ENCODE results near the gene MYO9B. TPM values are rescaled to one million over a fixed set of nuclear protein-coding genes. Genes with fewer than 3 reads are reported as not detected.

MYO9B gene
- total RNA-seq, 4 donors from 2014 or later = 72.0 to 158 (median 82.8) TPM

DNA sequence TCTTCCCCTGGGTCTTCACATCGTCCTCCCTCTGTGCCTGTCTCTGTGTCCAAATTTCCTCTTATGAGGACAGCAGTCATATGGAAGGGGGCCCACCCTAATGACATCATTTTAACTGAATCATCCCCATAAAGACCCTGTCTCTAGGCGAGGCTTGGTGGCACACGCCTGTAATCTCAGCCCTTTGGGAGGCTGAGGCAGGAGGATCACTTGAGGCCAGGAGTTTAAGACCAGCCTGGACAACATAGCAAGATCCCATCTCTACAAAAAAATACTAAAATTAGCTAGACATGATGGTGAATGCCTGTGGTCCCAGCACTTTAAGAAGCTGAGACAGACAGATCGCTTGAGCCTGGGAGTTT, 4.8 kb downstream of the MYO9B start:
- TF ChIP-seq, protein P1, sequence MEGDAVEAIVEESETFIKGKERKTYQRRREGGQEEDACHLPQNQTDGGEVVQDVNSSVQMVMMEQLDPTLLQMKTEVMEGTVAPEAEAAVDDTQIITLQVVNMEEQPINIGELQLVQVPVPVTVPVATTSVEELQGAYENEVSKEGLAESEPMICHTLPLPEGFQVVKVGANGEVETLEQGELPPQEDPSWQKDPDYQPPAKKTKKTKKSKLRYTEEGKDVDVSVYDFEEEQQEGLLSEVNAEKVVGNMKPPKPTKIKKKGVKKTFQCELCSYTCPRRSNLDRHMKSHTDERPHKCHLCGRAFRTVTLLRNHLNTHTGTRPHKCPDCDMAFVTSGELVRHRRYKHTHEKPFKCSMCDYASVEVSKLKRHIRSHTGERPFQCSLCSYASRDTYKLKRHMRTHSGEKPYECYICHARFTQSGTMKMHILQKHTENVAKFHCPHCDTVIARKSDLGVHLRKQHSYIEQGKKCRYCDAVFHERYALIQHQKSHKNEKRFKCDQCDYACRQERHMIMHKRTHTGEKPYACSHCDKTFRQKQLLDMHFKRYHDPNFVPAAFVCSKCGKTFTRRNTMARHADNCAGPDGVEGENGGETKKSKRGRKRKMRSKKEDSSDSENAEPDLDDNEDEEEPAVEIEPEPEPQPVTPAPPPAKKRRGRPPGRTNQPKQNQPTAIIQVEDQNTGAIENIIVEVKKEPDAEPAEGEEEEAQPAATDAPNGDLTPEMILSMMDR (IDR thresholded peaks at IDR 0.05; ENCODE audit: low read depth) = no peak

DNA sequence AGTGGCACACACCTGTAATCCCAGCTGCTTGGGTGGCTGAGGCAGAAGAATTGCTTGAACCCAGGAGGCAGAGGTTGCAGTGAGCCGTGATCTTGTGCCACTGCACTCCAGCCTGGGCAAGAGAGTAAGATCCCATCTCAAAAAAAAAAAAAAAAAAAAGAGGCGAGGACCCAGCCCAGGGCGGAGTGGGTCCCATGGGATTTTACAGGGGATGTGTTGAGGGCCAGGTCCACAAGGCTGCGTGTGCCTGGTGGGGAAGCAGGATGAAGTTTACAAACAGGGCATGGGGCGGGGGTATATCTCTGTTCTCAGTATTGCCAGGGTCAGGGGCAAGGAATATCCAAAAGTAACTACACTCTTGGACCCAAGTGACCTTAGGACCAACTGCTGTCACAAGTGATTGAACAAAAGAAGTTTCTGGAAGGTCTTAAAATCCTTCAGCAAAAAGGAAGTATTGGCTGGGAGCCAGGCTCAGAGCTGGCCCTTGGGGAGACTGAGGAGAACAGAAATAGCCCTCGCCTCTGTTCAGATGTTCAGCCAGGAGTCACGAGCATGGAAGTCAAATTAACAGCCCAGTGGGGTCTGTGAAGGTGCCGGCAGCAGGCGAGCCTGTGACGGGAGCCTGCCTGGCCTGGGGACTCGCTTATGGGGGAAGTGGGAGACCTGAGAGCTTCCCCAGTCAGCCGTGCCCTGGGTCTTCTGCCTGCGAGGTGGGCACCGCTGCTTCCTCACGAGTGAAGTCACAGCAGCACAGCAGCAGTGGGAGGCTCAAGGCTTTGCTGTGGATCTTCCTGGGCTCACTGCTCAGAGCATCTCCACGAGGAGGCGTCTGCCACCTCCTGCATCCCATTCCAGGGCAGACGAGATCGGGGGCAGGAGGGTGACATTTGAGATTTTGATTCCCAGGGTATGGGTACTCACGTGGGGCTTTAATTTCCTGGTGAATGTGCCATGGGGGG, 6.4 kb downstream of the MYO9B start:
- TF ChIP-seq, protein P1 (IDR thresholded peaks at IDR 0.05; ENCODE audit: low read depth) = no peak

DNA sequence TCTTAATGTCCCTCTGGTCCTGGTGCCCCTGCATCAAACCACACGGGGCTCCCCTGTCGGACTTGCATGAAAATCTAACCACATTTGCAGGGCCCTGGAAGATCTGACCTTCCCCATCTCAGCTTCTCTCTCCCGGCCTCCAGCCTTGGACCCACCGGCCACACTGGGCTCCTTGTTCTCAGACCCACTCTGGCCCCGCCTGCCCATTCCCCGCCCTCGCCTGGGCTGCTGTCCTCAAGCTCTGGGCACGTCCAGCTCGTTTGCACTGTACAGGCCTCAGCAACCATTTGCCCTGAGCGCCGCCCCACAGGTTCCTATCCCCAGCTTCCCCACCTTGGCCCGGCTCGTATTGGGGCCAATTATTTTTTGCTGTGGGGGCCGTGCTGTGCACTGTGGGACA, 10.5 kb downstream of the MYO9B start:
- TF ChIP-seq, protein P1 (IDR thresholded peaks at IDR 0.05; ENCODE audit: low read depth) = no peak

- TF ChIP-seq, protein P1 (IDR thresholded peaks at IDR 0.05; ENCODE audit: low read depth) = no peak
Measured at GRCh38 chr19:17086834-17087233, 11.3 kb downstream of the MYO9B start.

DNA sequence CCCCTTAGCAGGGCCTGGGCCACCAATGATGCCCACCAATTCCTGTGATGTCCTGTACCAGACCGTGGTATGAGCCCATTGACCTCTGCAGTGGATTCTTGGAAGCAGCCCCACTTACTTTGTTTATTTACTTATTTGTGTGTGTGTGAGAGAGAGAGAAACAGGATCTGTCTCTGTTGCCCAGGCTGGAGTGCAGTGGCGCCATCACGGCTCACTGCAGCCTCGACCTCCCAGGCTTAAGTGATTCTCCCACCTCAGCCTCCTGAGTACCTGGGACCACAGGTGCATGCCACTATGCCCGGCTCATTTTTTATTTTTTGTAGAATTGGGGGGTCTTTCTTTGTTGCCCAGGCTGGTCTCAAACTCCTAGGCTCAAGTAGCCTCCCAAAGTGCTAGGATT, 13.0 kb downstream of the MYO9B start:
- TF ChIP-seq, protein P1 (IDR thresholded peaks at IDR 0.05; ENCODE audit: low read depth) = no peak

- TF ChIP-seq, protein P1 (IDR thresholded peaks at IDR 0.05; ENCODE audit: low read depth) = no peak
Measured at GRCh38 chr19:17090583-17090982, 15.0 kb downstream of the MYO9B start.

GRCh38 chr19:17091758-17092333, 16.3 kb downstream of the MYO9B start:
- TF ChIP-seq, protein P1 (IDR thresholded peaks at IDR 0.05; ENCODE audit: low read depth) = no peak

Measured in subcutaneous adipose tissue (tissue), 4 donors.